H1 (cell line): ENCODE data around the gene ACTR1A. TPM values are rescaled to one million over a fixed set of nuclear protein-coding genes. Genes with fewer than 3 reads are reported as not detected.

Experiments
- CTCF ChIA-PET: fragments of 300-600 bp; sonication (Branson Sonifier 250); formaldehyde crosslinking; loops from one replicate; lab custom pipeline; 2021; ENCODE audit not compliant: partially characterized antibody; lab: Charles Lee
- POLR2A ChIA-PET: fragments of 300-600 bp; sonication (Branson Sonifier 250); formaldehyde crosslinking; loops from one replicate; lab custom pipeline; 2021; ENCODE audit warnings: inconsistent platforms; ENCODE audit not compliant: partially characterized antibody; lab: Charles Lee
- DNase-seq, 2 experiments: peaks; one replicate each; pipeline versions ENCODE4 v3.0.0 to v3.0.0-alpha.2; 2010 to 2022; ENCODE audit warnings: low spot score in 2 of 2, low read depth in 1 of 2, mixed read lengths in 1 of 2
- FAIRE-seq: peaks from 2 replicates; lab custom pipeline; 2011; peaks lifted over from hg19 to GRCh38; lab: Jason Lieb, UNC
- H2AFZ ChIP-seq: 2 replicates; pipeline ENCODE4 v1.8.1; 2012; ENCODE audit warnings: low read length, inconsistent platforms
- H2AK5ac ChIP-seq: 2 replicates; pipeline ENCODE4 v1.6.1; 2013; ENCODE audit warnings: low read depth, low read length
- H2BK120ac ChIP-seq: replicated peaks from 2 replicates; pipeline ENCODE3; 2013; ENCODE audit warnings: low read depth, low read length, inconsistent platforms
- H2BK12ac ChIP-seq: 2 replicates; pipeline ENCODE4 v1.6.1; 2013; ENCODE audit warnings: low read depth, low read length
- H2BK15ac ChIP-seq: 2 replicates; pipeline ENCODE4 v1.6.1; 2013; ENCODE audit warnings: low read length
- H2BK20ac ChIP-seq: 2 replicates; pipeline ENCODE4 v1.6.1; 2013; ENCODE audit warnings: low read length
- H2BK5ac ChIP-seq: 2 replicates; pipeline ENCODE4 v1.6.1; 2013; ENCODE audit warnings: low read depth, low read length
- H3K14ac ChIP-seq: 2 replicates; pipeline ENCODE4 v1.6.1; 2013; ENCODE audit warnings: inconsistent platforms; ENCODE audit not compliant: insufficient read length
- H3K18ac ChIP-seq: 2 replicates; pipeline ENCODE4 v1.6.1; 2013; ENCODE audit warnings: low read length; ENCODE audit errors: extremely low read depth
- H3K23ac ChIP-seq: 2 replicates; pipeline ENCODE4 v1.6.1; 2013; ENCODE audit warnings: inconsistent platforms; ENCODE audit not compliant: insufficient read length
- H3K23me2 ChIP-seq: 2 replicates; pipeline ENCODE4 v1.6.1; 2013; ENCODE audit warnings: low read depth, low read length
- H3K27ac ChIP-seq: 2 replicates; pipeline ENCODE4 v1.6.1; 2011; ENCODE audit warnings: low read depth, low read length, inconsistent platforms
- H3K27me3 ChIP-seq, 4 experiments: replicated peaks in 1 of 4; 1 replicate in 1 of 4; 2 replicates in 3 of 4; pipeline versions ENCODE4 v1.6.1 to v1.8.1; 2011 to 2013; ENCODE audit warnings: low read length in 3 of 4, mild to moderate bottlenecking in 3 of 4, inconsistent platforms in 2 of 4, mixed read lengths in 2 of 4, moderate library complexity in 1 of 4; ENCODE audit not compliant: control insufficient read depth in 3 of 4, insufficient read depth in 3 of 4; ENCODE audit errors: extremely low read depth in 1 of 4
- H3K36me3 ChIP-seq, 4 experiments: 2 replicates each; pipeline versions ENCODE4 v1.6.1 to v1.8.1; 2011 to 2013; ENCODE audit warnings: mild to moderate bottlenecking in 4 of 4, low read length in 3 of 4, moderate library complexity in 2 of 4, control low read depth in 1 of 4, inconsistent platforms in 1 of 4; ENCODE audit not compliant: insufficient read depth in 4 of 4, control insufficient read depth in 2 of 4
- H3K4ac ChIP-seq: replicated peaks from 2 replicates; pipeline ENCODE3; 2013; ENCODE audit warnings: low read length, low read depth, mixed read lengths, inconsistent platforms; ENCODE audit not compliant: insufficient read length
- H3K4me1 ChIP-seq, 4 experiments: replicated peaks in 1 of 4; 1 replicate in 1 of 4; 2 replicates in 3 of 4; pipeline versions ENCODE4 v1.6.1 to v1.8.1; 2011 to 2013; ENCODE audit warnings: low read length in 3 of 4, inconsistent platforms in 2 of 4, mixed read lengths in 1 of 4; ENCODE audit not compliant: insufficient read depth in 4 of 4, control insufficient read depth in 3 of 4
- H3K4me2 ChIP-seq, 2 experiments: 2 replicates each; pipeline versions ENCODE4 v1.6.1 to v1.8.1; 2011 to 2013; ENCODE audit warnings: low read depth in 2 of 2, low read length in 2 of 2, control low read depth in 1 of 2, inconsistent platforms in 1 of 2, mild to moderate bottlenecking in 1 of 2; ENCODE audit not compliant: insufficient read depth in 1 of 2
- H3K4me3 ChIP-seq, 4 experiments: fragments of 200-600, 300-600 bp in 1 of 4; sonication (generic), shearing (Covaris generic), sonication (Bioruptor Twin) in 1 of 4; 2 replicates each; pipeline versions ENCODE4 v1.5.1 to v1.8.1; 2011 to 2016; ENCODE audit warnings: low read length in 4 of 4, low read depth in 3 of 4, control low read depth in 2 of 4, inconsistent platforms in 2 of 4, mild to moderate bottlenecking in 2 of 4, mixed read lengths in 1 of 4, moderate library complexity in 1 of 4; ENCODE audit not compliant: insufficient read depth in 2 of 4; ENCODE audit errors: extremely low read depth in 1 of 4
- H3K56ac ChIP-seq: replicated peaks from 2 replicates; pipeline ENCODE3; 2013; ENCODE audit warnings: low read depth, mild to moderate bottlenecking, mixed read lengths, low read length, inconsistent platforms; ENCODE audit not compliant: insufficient read length
- H3K79me1 ChIP-seq: 2 replicates; pipeline ENCODE4 v1.6.1; 2013; ENCODE audit warnings: low read depth, low read length, control low read depth
- H3K79me2 ChIP-seq, 2 experiments: 2 replicates each; pipeline versions ENCODE4 v1.6.1 to v1.8.1; 2012 to 2013; ENCODE audit warnings: low read length in 2 of 2, mild to moderate bottlenecking in 2 of 2, inconsistent platforms in 1 of 2; ENCODE audit not compliant: insufficient read depth in 2 of 2, control insufficient read depth in 1 of 2
- H3K9ac ChIP-seq, 4 experiments: replicated peaks in 1 of 4; 1 replicate in 1 of 4; 2 replicates in 3 of 4; pipeline versions ENCODE4 v1.6.1 to v1.8.1; 2011 to 2013; ENCODE audit warnings: low read depth in 3 of 4, low read length in 3 of 4, control low read depth in 2 of 4, mild to moderate bottlenecking in 2 of 4, moderate library complexity in 2 of 4, inconsistent platforms in 1 of 4; ENCODE audit errors: extremely low read depth in 1 of 4
- H3K9me3 ChIP-seq, 2 experiments: 2 replicates each; pipeline versions ENCODE4 v1.6.1 to v1.8.1; 2012 to 2013; ENCODE audit warnings: mild to moderate bottlenecking in 2 of 2, moderate library complexity in 2 of 2, control low read depth in 1 of 2, inconsistent platforms in 1 of 2, low read depth in 1 of 2, low read length in 1 of 2, mixed read lengths in 1 of 2; ENCODE audit not compliant: insufficient read depth in 2 of 2
- H4K20me1 ChIP-seq, 2 experiments: replicated peaks in 1 of 2; 2 replicates each; pipeline versions ENCODE3 to v1.8.1; 2011 to 2013; ENCODE audit warnings: inconsistent platforms in 2 of 2, low read length in 2 of 2, mild to moderate bottlenecking in 1 of 2; ENCODE audit not compliant: insufficient read depth in 2 of 2, control insufficient read depth in 1 of 2
- H4K5ac ChIP-seq: 2 replicates; pipeline ENCODE4 v1.6.1; 2013; ENCODE audit warnings: low read length, low read depth, mixed read lengths, inconsistent platforms; ENCODE audit not compliant: insufficient read length
- H4K8ac ChIP-seq: 2 replicates; pipeline ENCODE4 v1.8.0; 2013; ENCODE audit warnings: mild to moderate bottlenecking, moderate library complexity, low read length, inconsistent platforms; ENCODE audit not compliant: insufficient read depth; ENCODE audit errors: extremely low read depth
- H4K91ac ChIP-seq: replicated peaks from 2 replicates; pipeline ENCODE3; 2013; ENCODE audit warnings: low read length, mixed read lengths, inconsistent platforms; ENCODE audit not compliant: insufficient read length
- EGR1 ChIP-seq: IDR thresholded peaks from 2 replicates; pipeline ENCODE4 v1.6.1; 2011; ENCODE audit warnings: low read depth, low read length, borderline replicate concordance
- TBP ChIP-seq: IDR thresholded peaks from 2 replicates; pipeline ENCODE4 v1.6.1; 2011; ENCODE audit warnings: low read depth, low read length, improper control_type of control experiment
- WGBS, 2 experiments: shearing (Covaris generic) in 1 of 2; methylation state at CpG; one replicate each; pipeline versions ENCODE4 v1.1.6 to v1.1.7; 2013 to 2015; ENCODE audit warnings: low lambda C conversion rate in 2 of 2, mixed read lengths in 2 of 2, inconsistent platforms in 1 of 2, low coverage in 1 of 2, missing lambda C conversion rate in 1 of 2; ENCODE audit not compliant: insufficient replicate concordance in 2 of 2, insufficient coverage in 1 of 2, insufficient read length in 1 of 2; ENCODE audit errors: extremely low coverage in 1 of 2, missing lambda C conversion rate in 1 of 2; 5-methylcytosine and 5-hydroxymethylcytosine counted together
- polyA plus RNA-seq, 7 experiments: library from polyadenylated mRNA; depleted of rRNA in 3 of 7; stranded (reverse) in 5 of 7; unstranded in 2 of 7; fragments of >200 nt in 5 of 7; fragments of 200-250 nt in 2 of 7; gene quantifications; 1 replicate in 5 of 7; 2 replicates in 1 of 7; 4 replicates in 1 of 7; pipeline versions ENCODE4 v1.2.1 to v1.2.3, GENCODE V29; 2011 to 2013; ENCODE audit warnings: missing spikeins in 2 of 7, mixed read lengths in 2 of 7
- total RNA-seq: library from RNA; stranded (reverse); fragmentation: NEBNext Ultra II Directional; extraction: Animal tissue kit (Norgen Biotek cat#: 25700); gene quantifications from 2 replicates; pipeline ENCODE4 v1.2.1, GENCODE V29; 2021

The ACTR1A gene
- total and polyA plus RNA-seq, 2 of the 8 experiments (the other 6 are each of a cell fraction or from before 2014, with no cell fraction given): 78.6 to 86.3 TPM

- Histone ChIP-seq H3K9ac (no peak overlapping the region), H4K8ac (no peak overlapping the region; the same call in 1 of the 2 replicates), H2BK5ac (no peak overlapping the region), H3K27me3 (peaks cover 13 to 37% (median 34%) of the 10 kb centered on the region in 4 experiments), H3K14ac (no peak overlapping the region), H3K4me3 (peak overlapping the region; percentile 10 to 52 (median 42); a peak in 6 of 8 replicates), H3K4ac (no peak overlapping the region), H3K9me3 (no peaks in the 10 kb centered on the region), H2BK12ac (no peak overlapping the region), H3K36me3 (no peaks in the 10 kb centered on the region; a peak in 1 of 8 replicates), H2BK120ac (no peak overlapping the region), H3K23ac (no peak overlapping the region), H2BK20ac (no peak overlapping the region), H4K91ac (no peak overlapping the region), H4K5ac (no peak overlapping the region), H2BK15ac (no peak overlapping the region), H3K18ac (no peak overlapping the region), H4K20me1 (no peaks in the 10 kb centered on the region), H3K79me1 (no peaks in the 10 kb centered on the region), H3K79me2 (no peaks in the 10 kb centered on the region; a peak in 1 of 4 replicates), H3K23me2 (peaks cover 9% of the 10 kb centered on the region), H3K4me1 (peaks cover 0 to 18% (median 13%) of the 10 kb centered on the region in 4 experiments; a peak in 6 of 7 replicates), H2AFZ (0 out of 2 replicates have a peak overlapping the region, but pooled peaks have one; percentile 24), H3K4me2 (peak overlapping the region; percentile 62 to 74), H3K27ac (no peak overlapping the region), H2AK5ac (no peak overlapping the region), H3K56ac (no peak overlapping the region)
- 7% methylated on average over 8 of the region's 14 CpGs; no CpG with 5 or more reads in 1 of the 2 experiments for WGBS, 2 experiments
- FAIRE-seq (no peak), DNase-seq (no peak)
- POLR2A ChIA-PET: interaction anchor here (0.6 to 9.0 kb wide), 6 partner anchors 14 to 412 kb away, joined by 3 to 75 read pairs (median 13); partner anchors contain the start of genes C10orf95 and FBXL15
- CTCF ChIA-PET: interaction anchor here (0.5 to 7.5 kb wide), 11 partner anchors 9 to 52 kb away, joined by 3 to 40 read pairs (median 8); partner anchors contain the start of genes C10orf95 and NFKB2
- TF ChIP-seq EGR1: peak; percentile 83
- TF ChIP-seq TBP: no peak
These were observed 66.8 kb downstream of the ACTR1A start for GRCh38 chr10:102435529-102436233.
